ENCODE data around the gene ZNF701. TPM values are rescaled to one million over a fixed set of nuclear protein-coding genes. Genes with fewer than 3 reads are reported as not detected.
"Not testable (repeated sequence)": the region's sequence is repeated elsewhere in the genome, so short reads cannot be mapped to it uniquely, and the experiment has no call there.

ZNF701 gene
- polyA plus RNA-seq, 1 experiment: 3.8 TPM

DNA sequence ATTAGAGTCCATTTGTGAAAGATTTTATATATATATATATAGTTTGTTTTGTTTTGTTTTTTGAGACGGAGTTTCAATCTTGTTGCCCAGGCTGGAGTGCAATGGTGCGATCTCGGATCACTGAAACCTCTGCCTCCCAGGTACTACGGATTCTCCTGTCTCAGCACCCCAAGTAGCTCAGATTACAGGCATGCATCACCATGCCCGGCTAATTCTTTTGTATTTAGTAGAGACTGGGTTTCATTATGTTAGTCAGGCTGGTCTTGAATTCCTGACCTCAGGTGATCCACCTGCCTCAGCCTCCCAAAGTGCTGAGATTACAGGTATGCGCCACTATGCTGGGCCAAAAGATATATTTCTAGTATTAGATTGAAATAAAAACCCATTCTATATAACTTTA, 4.0 kb upstream of the ZNF701 start:
- TF ChIP-seq, protein P1, sequence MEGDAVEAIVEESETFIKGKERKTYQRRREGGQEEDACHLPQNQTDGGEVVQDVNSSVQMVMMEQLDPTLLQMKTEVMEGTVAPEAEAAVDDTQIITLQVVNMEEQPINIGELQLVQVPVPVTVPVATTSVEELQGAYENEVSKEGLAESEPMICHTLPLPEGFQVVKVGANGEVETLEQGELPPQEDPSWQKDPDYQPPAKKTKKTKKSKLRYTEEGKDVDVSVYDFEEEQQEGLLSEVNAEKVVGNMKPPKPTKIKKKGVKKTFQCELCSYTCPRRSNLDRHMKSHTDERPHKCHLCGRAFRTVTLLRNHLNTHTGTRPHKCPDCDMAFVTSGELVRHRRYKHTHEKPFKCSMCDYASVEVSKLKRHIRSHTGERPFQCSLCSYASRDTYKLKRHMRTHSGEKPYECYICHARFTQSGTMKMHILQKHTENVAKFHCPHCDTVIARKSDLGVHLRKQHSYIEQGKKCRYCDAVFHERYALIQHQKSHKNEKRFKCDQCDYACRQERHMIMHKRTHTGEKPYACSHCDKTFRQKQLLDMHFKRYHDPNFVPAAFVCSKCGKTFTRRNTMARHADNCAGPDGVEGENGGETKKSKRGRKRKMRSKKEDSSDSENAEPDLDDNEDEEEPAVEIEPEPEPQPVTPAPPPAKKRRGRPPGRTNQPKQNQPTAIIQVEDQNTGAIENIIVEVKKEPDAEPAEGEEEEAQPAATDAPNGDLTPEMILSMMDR (IDR thresholded peaks at IDR 0.05; ENCODE audit: insufficient read depth, low read depth, low read length): no peak
- no peaks in the 10 kb centered on the region for H3K36me3 ChIP-seq (ENCODE audit: control insufficient read depth, insufficient read depth, low read length)
- no peaks in the 10 kb centered on the region for H3K27me3 ChIP-seq (ENCODE audit: control insufficient read depth, insufficient read depth, low read length)
- ChIA-PET POLR2A (no interaction called here), CTCF (interaction anchor here (0.6 kb wide), 1 partner anchor 39 kb away, joined by 3 read pairs; no protein-coding TSS in a partner anchor)
- H3K4me3 ChIP-seq (ENCODE audit: low read depth, low read length): no peak overlapping the region
- DNase-seq (ENCODE audit: low read depth): no peak

DNA sequence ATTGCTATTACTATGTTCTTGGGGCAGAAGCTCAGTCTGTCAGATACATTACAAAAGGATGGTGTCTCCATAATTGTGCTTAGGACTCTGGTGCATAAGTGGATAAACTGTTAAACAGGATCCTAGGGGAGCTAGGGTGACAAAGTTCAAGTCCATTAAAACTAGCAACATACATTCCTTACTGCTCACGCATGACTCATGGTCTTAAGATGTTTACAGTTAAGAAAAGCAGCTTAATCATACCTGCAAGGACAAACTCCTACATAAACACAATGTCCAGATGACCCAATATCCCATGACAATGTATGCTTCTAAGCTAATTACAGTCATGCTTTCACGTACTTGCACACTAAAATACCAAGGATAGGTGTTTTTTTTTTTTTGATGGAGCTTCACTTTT, 3.5 kb upstream of the ZNF701 start:
- ChIA-PET POLR2A (no interaction called here), CTCF (interaction anchor here (0.6 kb wide), 1 partner anchor 40 kb away, joined by 3 read pairs; no protein-coding TSS in a partner anchor)
- DNase-seq (ENCODE audit: low read depth): peak; percentile 3
- H3K27me3 ChIP-seq (ENCODE audit: control insufficient read depth, insufficient read depth, low read length): no peaks in the 10 kb centered on the region
- H3K4me3 ChIP-seq (ENCODE audit: low read depth, low read length): no peak overlapping the region
- no peaks in the 10 kb centered on the region for H3K36me3 ChIP-seq (ENCODE audit: control insufficient read depth, insufficient read depth, low read length)
- TF ChIP-seq, protein P1 (IDR thresholded peaks at IDR 0.05; ENCODE audit: insufficient read depth, low read depth, low read length): no peak

DNA sequence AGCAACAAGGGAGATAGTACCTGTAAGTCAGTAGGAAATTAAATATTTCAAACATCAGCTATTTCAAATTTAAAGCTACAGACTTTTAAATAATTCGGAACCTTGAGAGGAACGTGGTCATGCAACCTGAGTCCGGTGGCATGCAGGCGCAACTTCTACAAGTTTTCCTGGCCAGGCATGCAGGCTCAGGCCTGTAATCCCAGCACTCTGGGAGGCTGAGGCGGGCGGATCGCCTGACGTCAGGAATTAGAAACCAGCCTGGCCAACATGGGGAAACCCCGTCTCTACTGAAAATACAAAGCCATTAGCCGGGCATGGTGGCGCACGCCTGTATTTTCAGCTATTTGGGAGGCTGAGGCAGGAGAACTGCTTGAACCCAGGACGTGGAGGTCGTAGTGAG, 2.2 kb upstream of the ZNF701 start:
- DNase-seq (ENCODE audit: low read depth): no peak
- ChIA-PET POLR2A (no interaction called here), CTCF (no interaction called here)
- no peak overlapping the region for H3K4me3 ChIP-seq (ENCODE audit: low read depth, low read length)
- TF ChIP-seq, protein P1 (IDR thresholded peaks at IDR 0.05; ENCODE audit: insufficient read depth, low read depth, low read length): no peak
- peaks cover 2% of the 10 kb centered on the region for H3K36me3 ChIP-seq (ENCODE audit: control insufficient read depth, insufficient read depth, low read length)
- H3K27me3 ChIP-seq (ENCODE audit: control insufficient read depth, insufficient read depth, low read length): no peaks in the 10 kb centered on the region

DNA sequence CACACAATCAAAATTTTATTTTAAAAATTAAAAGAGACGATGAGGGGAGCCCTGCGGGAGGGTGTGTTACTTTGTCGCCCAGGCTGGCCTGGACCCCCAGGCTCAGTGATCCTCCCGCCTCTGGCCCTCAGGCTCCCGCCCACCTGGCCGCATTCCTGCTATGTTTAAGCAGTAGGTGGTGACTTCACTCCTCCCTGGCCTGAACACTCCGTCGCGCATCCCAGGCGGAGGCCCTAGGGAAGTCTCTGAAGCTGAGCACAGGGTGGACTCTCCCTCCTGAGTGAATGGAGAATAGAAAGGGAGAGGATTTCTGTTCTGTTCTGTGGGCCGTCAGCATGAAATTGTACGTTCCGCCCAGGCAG, 468 bp upstream of the ZNF701 start:
- H3K36me3 ChIP-seq (ENCODE audit: control insufficient read depth, insufficient read depth, low read length); DNase-seq (ENCODE audit: low read depth); CTCF ChIA-PET; POLR2A ChIA-PET; H3K27me3 ChIP-seq (ENCODE audit: control insufficient read depth, insufficient read depth, low read length): not testable (repeated sequence)
- peak overlapping the region; percentile 59 for H3K4me3 ChIP-seq (ENCODE audit: low read depth, low read length)

DNA sequence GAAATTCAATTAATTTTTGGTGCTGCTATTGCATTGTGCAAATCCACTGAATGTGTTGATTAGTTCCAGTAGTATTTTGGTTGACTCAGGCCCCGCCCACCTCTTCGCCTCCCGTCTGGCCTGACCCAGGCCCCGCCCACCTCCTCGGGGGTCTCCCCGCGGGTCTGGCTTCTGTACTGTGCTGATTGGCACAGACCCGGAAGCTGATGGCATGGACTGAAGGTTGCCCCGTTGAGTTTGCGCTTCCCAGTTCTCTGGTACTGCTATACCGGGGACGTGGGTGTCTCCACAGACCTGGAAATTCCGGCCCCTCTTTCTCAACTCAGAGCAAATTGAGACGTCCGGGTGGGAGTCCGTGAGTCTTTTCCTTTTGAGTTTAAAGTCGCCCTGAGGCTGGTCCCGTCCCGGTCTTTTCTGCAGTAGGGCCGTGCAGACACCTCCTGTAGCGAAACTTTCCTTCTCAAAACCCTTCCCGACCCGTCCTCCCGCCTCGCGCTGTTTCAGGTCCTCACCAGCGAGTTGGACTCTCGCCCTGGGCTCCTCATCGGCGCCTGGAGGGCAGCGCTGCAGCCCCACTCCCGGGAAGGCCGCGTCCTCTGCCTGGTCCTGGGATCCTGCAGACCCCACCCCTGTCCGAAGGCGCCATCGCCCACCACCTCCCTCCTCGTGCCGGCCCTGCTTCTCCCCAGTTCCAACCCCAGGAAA, 14.8 kb downstream of the ZNF701 start:
- H3K36me3 ChIP-seq (ENCODE audit: control insufficient read depth, insufficient read depth, low read length): peaks cover 10% of the 10 kb centered on the region
- H3K4me3 ChIP-seq (ENCODE audit: low read depth, low read length): no peak overlapping the region

More for the DNA sequence above, 14.8 kb downstream of the ZNF701 start:
- POLR2A ChIA-PET: no interaction called here
- CTCF ChIA-PET: no interaction called here
- no peak for DNase-seq (ENCODE audit: low read depth)
- no peaks in the 10 kb centered on the region for H3K27me3 ChIP-seq (ENCODE audit: control insufficient read depth, insufficient read depth, low read length)
- TF ChIP-seq, protein P1 (IDR thresholded peaks at IDR 0.05; ENCODE audit: insufficient read depth, low read depth, low read length): no peak

Measured in BJ (cell line).